Activated CD4-positive, alpha-beta T cell treated with anti-CD3 and anti-CD28 coated beads for 36 hours (primary cell): ENCODE data around the gene CISD1. TPM values are rescaled to one million over a fixed set of nuclear protein-coding genes. Genes with fewer than 3 reads are reported as not detected.
"Not testable (repeated sequence)": the region's sequence is repeated elsewhere in the genome, so short reads cannot be mapped to it uniquely, and the experiment has no call there.

Source experiments
- ATAC-seq: fragments of 200-7000 bp; cut with Tn5 transposase; one replicate; pipeline ENCODE4 v1.10.0; 2021; ENCODE audit warnings: mild to moderate bottlenecking, moderate library complexity
- CTCF ChIA-PET: fragments of 350-600 bp; sonication (Branson Sonifier 250); formaldehyde crosslinking; loops from one replicate; lab custom pipeline; 2021; ENCODE audit warnings: antibody characterized with exemption; lab: Charles Lee
- POLR2A ChIA-PET: fragments of 350-600 bp; sonication (Branson Sonifier 250); formaldehyde crosslinking; loops from one replicate; lab custom pipeline; 2021; ENCODE audit warnings: antibody characterized with exemption, inconsistent platforms; lab: Charles Lee
- DNase-seq: peaks from one replicate; pipeline ENCODE4 v3.0.0-alpha.2; 2020
- H3K27ac Mint-ChIP-seq: one replicate; pipeline ENCODE4 v1.8.0; 2021; ENCODE audit warnings: mixed read lengths
- H3K27me3 Mint-ChIP-seq: one replicate; pipeline ENCODE4 v1.8.0; 2021; ENCODE audit warnings: mixed read lengths
- H3K36me3 Mint-ChIP-seq: one replicate; pipeline ENCODE4 v1.8.0; 2021; ENCODE audit warnings: low read depth, mixed read lengths
- H3K4me1 Mint-ChIP-seq: one replicate; pipeline ENCODE4 v1.8.0; 2021; ENCODE audit warnings: mixed read lengths
- H3K4me3 Mint-ChIP-seq: one replicate; pipeline ENCODE4 v1.8.0; 2021; ENCODE audit warnings: mild to moderate bottlenecking, moderate library complexity, mixed read lengths
- H3K9me3 Mint-ChIP-seq: one replicate; pipeline ENCODE4 v1.8.0; 2021; ENCODE audit warnings: low read depth, mixed read lengths
- intact Hi-C, 2 experiments: fragments of 100-400 bp; cut with DNase I in 1 of 2; cut with micrococcal nuclease in 1 of 2; formaldehyde crosslinking; loops; one replicate each; pipeline versions ENCODE4 v1.14.2 to v1.15.1; 2022 to 2024; cut with DNase I, micrococcal nuclease
- total RNA-seq, 2 experiments: library from RNA; stranded (reverse); gene quantifications; one replicate each; pipeline ENCODE4 v1.2.3, GENCODE V29; 2021

Gene CISD1
- total RNA-seq: 10 to 100 TPM; 29.9 to 49.2 TPM

GRCh38 chr10:58268946-58269781, at the start of gene CISD1:
CISD1 (plus strand) TSS chr10:58269162; CDS start chr10:58269274, 112 bp downstream.
- intact Hi-C loops: loop anchor here (1.0 to 5.0 kb wide), 5 partner anchors 13 to 1638 kb away; partner anchors contain the start of genes TFAM (in 2 of the 2), CCDC6 (in 1 of the 2) and UBE2D1 (in 1 of the 2)
- no peaks in the 10 kb centered on the region for H3K9me3 Mint-ChIP-seq
- ATAC-seq (peak; percentile 76), DNase-seq (peak; percentile 96)
- ChIA-PET CTCF (interaction anchor here (0.6 to 2.3 kb wide), 7 partner anchors 9 to 116 kb away, joined by 3 to 12 read pairs (median 5); partner anchors contain the start of gene TFAM), POLR2A (interaction anchor here (0.6 to 1.5 kb wide), 3 partner anchors 32 to 116 kb away, joined by 3 to 14 read pairs (median 4); partner anchors contain the start of gene TFAM)
- H3K27ac Mint-ChIP-seq: peak within 1 kb of the TSS; percentile 92
- H3K27me3 Mint-ChIP-seq: no peaks in the 10 kb centered on the region
- H3K36me3 Mint-ChIP-seq: peaks cover 14% of the 10 kb centered on the region
- H3K4me1 Mint-ChIP-seq: peaks cover 27% of the 10 kb centered on the region
- H3K4me3 Mint-ChIP-seq: peak within 1 kb of the TSS; percentile 99

GRCh38 chr10:58219875-58220274, 49.1 kb upstream of the CISD1 start:
- ATAC-seq: no peak
- ChIA-PET CTCF (interaction anchor here (1.0 kb wide), 1 partner anchor 70 kb away, joined by 4 read pairs; no protein-coding TSS in a partner anchor), POLR2A (no interaction called here)
- H3K36me3 Mint-ChIP-seq: peaks cover 17% of the 10 kb centered on the region
- no peak overlapping the region for H3K4me3 Mint-ChIP-seq
- no peaks in the 10 kb centered on the region for H3K4me1 Mint-ChIP-seq
- intact Hi-C loops: loop anchor here in 1 of 2 experiments (5.0 kb wide), 1 partner anchor 42 kb away; no protein-coding TSS in a partner anchor
- H3K27me3 Mint-ChIP-seq: no peaks in the 10 kb centered on the region
- no peak overlapping the region for H3K27ac Mint-ChIP-seq
- no peaks in the 10 kb centered on the region for H3K9me3 Mint-ChIP-seq
- DNase-seq: no peak

GRCh38 chr10:58220769-58221451, 48.1 kb upstream of the CISD1 start:
- H3K9me3 Mint-ChIP-seq: no peaks in the 10 kb centered on the region
- no peak overlapping the region for H3K4me3 Mint-ChIP-seq
- no peaks in the 10 kb centered on the region for H3K27me3 Mint-ChIP-seq
- H3K27ac Mint-ChIP-seq: no peak overlapping the region
- ChIA-PET CTCF (interaction anchor here (0.6 to 1.0 kb wide), 2 partner anchors 69 to 739 kb away, joined by 3 to 4 read pairs; no protein-coding TSS in a partner anchor), POLR2A (no interaction called here)
- peaks cover 17% of the 10 kb centered on the region for H3K36me3 Mint-ChIP-seq
- no peaks in the 10 kb centered on the region for H3K4me1 Mint-ChIP-seq
- DNase-seq: no peak
- no peak for ATAC-seq
- intact Hi-C loops: no loop called here

GRCh38 chr10:58225654-58226053, 43.3 kb upstream of the CISD1 start:
- CTCF ChIA-PET: no interaction called here
- DNase-seq (no peak), ATAC-seq (no peak)
- H3K36me3 Mint-ChIP-seq: peaks cover 33% of the 10 kb centered on the region
- no peak overlapping the region for H3K27ac Mint-ChIP-seq
- no peak overlapping the region for H3K4me3 Mint-ChIP-seq
- H3K9me3 Mint-ChIP-seq: no peaks in the 10 kb centered on the region
- POLR2A ChIA-PET: no interaction called here
- H3K27me3 Mint-ChIP-seq: no peaks in the 10 kb centered on the region
- intact Hi-C loops: no loop called here
- no peaks in the 10 kb centered on the region for H3K4me1 Mint-ChIP-seq

GRCh38 chr10:58229856-58230255, 39.1 kb upstream of the CISD1 start:
- H3K4me3 Mint-ChIP-seq, H3K4me1 Mint-ChIP-seq, intact Hi-C loops, H3K27ac Mint-ChIP-seq, DNase-seq, CTCF ChIA-PET, H3K9me3 Mint-ChIP-seq, H3K27me3 Mint-ChIP-seq, ATAC-seq, POLR2A ChIA-PET: not testable (repeated sequence)
- H3K36me3 Mint-ChIP-seq: peaks cover 60% of the 10 kb centered on the region

- peaks cover 49% of the 10 kb centered on the region for H3K4me1 Mint-ChIP-seq
- H3K27me3 Mint-ChIP-seq: no peaks in the 10 kb centered on the region
- POLR2A ChIA-PET: interaction anchor here (1.3 kb wide), 1 partner anchor 32 kb away, joined by 4 read pairs; the partner anchor contains the start of gene CISD1
- H3K27ac Mint-ChIP-seq: peak overlapping the region; percentile 79
- peaks cover 2% of the 10 kb centered on the region for H3K9me3 Mint-ChIP-seq
- H3K4me3 Mint-ChIP-seq: no peak overlapping the region
- peaks cover 60% of the 10 kb centered on the region for H3K36me3 Mint-ChIP-seq
- CTCF ChIA-PET: interaction anchor here (1.1 to 1.3 kb wide), 2 partner anchors 29 to 53 kb away, joined by 3 read pairs; no protein-coding TSS in a partner anchor
- intact Hi-C loops: loop anchor here (1.0 to 5.0 kb wide), 3 partner anchors 29 to 45 kb away; no protein-coding TSS in a partner anchor
- DNase-seq: peak; percentile 8
- ATAC-seq: peak; percentile 90
Measured at GRCh38 chr10:58237014-58237834, 31.7 kb upstream of the CISD1 start.

GRCh38 chr10:58239561-58240169, 29.3 kb upstream of the CISD1 start:
- intact Hi-C loops: loop anchor here in 1 of 2 experiments (5.0 kb wide), 1 partner anchor 43 kb away; no protein-coding TSS in a partner anchor
- peaks cover 53% of the 10 kb centered on the region for H3K4me1 Mint-ChIP-seq
- POLR2A ChIA-PET: no interaction called here

GRCh38 chr10:58240531-58240930, 28.4 kb upstream of the CISD1 start:
- H3K27ac Mint-ChIP-seq: no peak overlapping the region
- no peak for DNase-seq
- no peak overlapping the region for H3K4me3 Mint-ChIP-seq
- intact Hi-C loops: no loop called here
- CTCF ChIA-PET: interaction anchor here (0.8 kb wide), 1 partner anchor 26 kb away, joined by 3 read pairs; no protein-coding TSS in a partner anchor
- H3K27me3 Mint-ChIP-seq: no peaks in the 10 kb centered on the region
- ATAC-seq: no peak
- peaks cover 53% of the 10 kb centered on the region for H3K4me1 Mint-ChIP-seq
- peaks cover 48% of the 10 kb centered on the region for H3K36me3 Mint-ChIP-seq
- H3K9me3 Mint-ChIP-seq: peaks cover 3% of the 10 kb centered on the region
- POLR2A ChIA-PET: no interaction called here

More at GRCh38 chr10:58239561-58240169, 29.3 kb upstream of the CISD1 start:
- peaks cover 4% of the 10 kb centered on the region for H3K9me3 Mint-ChIP-seq
- H3K4me3 Mint-ChIP-seq: no peak overlapping the region
- ATAC-seq (no peak), DNase-seq (no peak)
- H3K36me3 Mint-ChIP-seq: peaks cover 53% of the 10 kb centered on the region
- peak overlapping the region; percentile 61 for H3K27ac Mint-ChIP-seq
- CTCF ChIA-PET: interaction anchor here (0.6 kb wide), 1 partner anchor 34 kb away, joined by 5 read pairs; no protein-coding TSS in a partner anchor
- H3K27me3 Mint-ChIP-seq: no peaks in the 10 kb centered on the region

- Mint-ChIP-seq H3K27ac (no peak overlapping the region), H3K9me3 (peaks cover 3% of the 10 kb centered on the region), H3K27me3 (no peaks in the 10 kb centered on the region), H3K4me3 (no peak overlapping the region), H3K4me1 (peaks cover 53% of the 10 kb centered on the region), H3K36me3 (peaks cover 41% of the 10 kb centered on the region)
- no peak for ATAC-seq
- DNase-seq: no peak
- intact Hi-C loops: no loop called here
- ChIA-PET POLR2A (no interaction called here), CTCF (no interaction called here)
Measured at GRCh38 chr10:58241346-58241745, 27.6 kb upstream of the CISD1 start.

GRCh38 chr10:58243269-58243668, 25.7 kb upstream of the CISD1 start:
- intact Hi-C loops: no loop called here
- DNase-seq (no peak), ATAC-seq (no peak)
- ChIA-PET CTCF (no interaction called here), POLR2A (no interaction called here)
- peaks cover 37% of the 10 kb centered on the region for H3K4me1 Mint-ChIP-seq
- H3K36me3 Mint-ChIP-seq: peaks cover 26% of the 10 kb centered on the region
- H3K27ac Mint-ChIP-seq: no peak overlapping the region
- H3K4me3 Mint-ChIP-seq: no peak overlapping the region
- H3K27me3 Mint-ChIP-seq: no peaks in the 10 kb centered on the region
- H3K9me3 Mint-ChIP-seq: peaks cover 4% of the 10 kb centered on the region
